Mucosa of rectum (tissue), 2 donors: Measurements from ENCODE around the gene XPNPEP1.

Experiments
- H3K27ac ChIP-seq, 2 donors: one replicate each; pipeline ENCODE4 v1.7.0; 2013; ENCODE audit warnings: inconsistent platforms in 2 of 2, low read depth in 2 of 2, low read length in 2 of 2
- H3K27me3 ChIP-seq, 2 donors: one replicate each; pipeline ENCODE4 v1.7.0; 2013; ENCODE audit warnings: low read length in 2 of 2; ENCODE audit not compliant: control insufficient read depth in 2 of 2, insufficient read depth in 2 of 2
- H3K36me3 ChIP-seq, 2 donors: one replicate each; pipeline ENCODE4 v1.7.0; 2013; ENCODE audit warnings: low read length in 2 of 2; ENCODE audit not compliant: control insufficient read depth in 2 of 2, insufficient read depth in 2 of 2
- H3K4me1 ChIP-seq, 2 donors: one replicate each; pipeline ENCODE4 v1.7.0; 2013; ENCODE audit warnings: low read length in 2 of 2, mild to moderate bottlenecking in 1 of 2; ENCODE audit not compliant: control insufficient read depth in 2 of 2, insufficient read depth in 2 of 2
- H3K4me3 ChIP-seq, 2 donors: one replicate each; pipeline ENCODE4 v1.7.0; 2013; ENCODE audit warnings: low read length in 2 of 2
- H3K9ac ChIP-seq, 2 donors: one replicate each; pipeline ENCODE4 v1.7.0; 2013; ENCODE audit warnings: low read length in 2 of 2, low read depth in 1 of 2, mild to moderate bottlenecking in 1 of 2
- H3K9me3 ChIP-seq, 2 donors: one replicate each; pipeline ENCODE4 v1.7.0; 2013; ENCODE audit warnings: low read length in 2 of 2; ENCODE audit not compliant: control insufficient read depth in 2 of 2
- donor health status: healthy.
- donor health status: Normal muscosa, but diverticular disease.

The XPNPEP1 gene

GRCh38 chr10:109934958-109935793 is 11.9 kb upstream of the XPNPEP1 start:
- H3K9me3 ChIP-seq: no peaks in the 10 kb centered on the region
- H3K4me1 ChIP-seq: no peaks in the 10 kb centered on the region
- H3K9ac ChIP-seq: no peak overlapping the region
- H3K27ac ChIP-seq: no peak overlapping the region
- no peaks in the 10 kb centered on the region for H3K36me3 ChIP-seq
- no peak overlapping the region for H3K4me3 ChIP-seq
- no peaks in the 10 kb centered on the region for H3K27me3 ChIP-seq

- Histone ChIP-seq H3K27me3 (no peaks in the 10 kb centered on the region), H3K9ac (no peak overlapping the region), H3K27ac (no peak overlapping the region), H3K36me3 (no peaks in the 10 kb centered on the region), H3K9me3 (no peaks in the 10 kb centered on the region), H3K4me1 (no peaks in the 10 kb centered on the region), H3K4me3 (no peak overlapping the region)
These were observed 10.8 kb upstream of the XPNPEP1 start for GRCh38 chr10:109933984-109934565.

- Histone ChIP-seq H3K4me3 (no peak overlapping the region), H3K27me3 (no peaks in the 10 kb centered on the region), H3K9me3 (no peaks in the 10 kb centered on the region), H3K4me1 (no peaks in the 10 kb centered on the region), H3K27ac (no peak overlapping the region), H3K9ac (no peak overlapping the region), H3K36me3 (no peaks in the 10 kb centered on the region)
These were observed 9.7 kb upstream of the XPNPEP1 start for GRCh38 chr10:109932968-109933367.

- no peaks in the 10 kb centered on the region for H3K27me3 ChIP-seq
- H3K27ac ChIP-seq: no peak overlapping the region
- no peak overlapping the region for H3K4me3 ChIP-seq
These were observed 9.1 kb upstream of the XPNPEP1 start for GRCh38 chr10:109932391-109932790.

GRCh38 chr10:109931163-109931562 is 7.9 kb upstream of the XPNPEP1 start:
- Histone ChIP-seq H3K9me3 (no peaks in the 10 kb centered on the region), H3K27ac (no peak overlapping the region), H3K27me3 (no peaks in the 10 kb centered on the region), H3K4me3 (no peak overlapping the region), H3K4me1 (no peaks in the 10 kb centered on the region), H3K36me3 (no peaks in the 10 kb centered on the region), H3K9ac (no peak overlapping the region)

More at GRCh38 chr10:109932391-109932790, 9.1 kb upstream of the XPNPEP1 start:
- no peaks in the 10 kb centered on the region for H3K36me3 ChIP-seq
- H3K9ac ChIP-seq: no peak overlapping the region
- no peaks in the 10 kb centered on the region for H3K9me3 ChIP-seq
- no peaks in the 10 kb centered on the region for H3K4me1 ChIP-seq

- Histone ChIP-seq H3K27ac (no peak overlapping the region), H3K9me3 (no peaks in the 10 kb centered on the region), H3K4me1 (no peaks in the 10 kb centered on the region), H3K4me3 (no peak overlapping the region), H3K9ac (no peak overlapping the region), H3K27me3 (no peaks in the 10 kb centered on the region), H3K36me3 (no peaks in the 10 kb centered on the region)
These were observed 6.3 kb upstream of the XPNPEP1 start for GRCh38 chr10:109929501-109930219.

- no peak overlapping the region for H3K9ac ChIP-seq
- H3K4me3 ChIP-seq: no peak overlapping the region
- H3K27me3 ChIP-seq: no peaks in the 10 kb centered on the region
- H3K9me3 ChIP-seq: no peaks in the 10 kb centered on the region
- peaks cover 3 to 4% of the 10 kb centered on the region in 2 donors for H3K4me1 ChIP-seq
- no peak overlapping the region for H3K27ac ChIP-seq
- no peaks in the 10 kb centered on the region for H3K36me3 ChIP-seq
These were observed 5.2 kb upstream of the XPNPEP1 start for GRCh38 chr10:109928475-109928891.

GRCh38 chr10:109926825-109927224 is 3.5 kb upstream of the XPNPEP1 start:
- H3K4me3 ChIP-seq: no peak overlapping the region
- H3K9me3 ChIP-seq: no peaks in the 10 kb centered on the region
- no peak overlapping the region for H3K9ac ChIP-seq
- H3K36me3 ChIP-seq: no peaks in the 10 kb centered on the region
- H3K27me3 ChIP-seq: no peaks in the 10 kb centered on the region
- peaks cover 9 to 14% of the 10 kb centered on the region in 2 donors for H3K4me1 ChIP-seq
- H3K27ac ChIP-seq: no peak overlapping the region

GRCh38 chr10:109926061-109926745 is 2.9 kb upstream of the XPNPEP1 start:
- no peak overlapping the region for H3K27ac ChIP-seq
- H3K9me3 ChIP-seq: no peaks in the 10 kb centered on the region

More at GRCh38 chr10:109926061-109926745, 2.9 kb upstream of the XPNPEP1 start:
- H3K4me1 ChIP-seq: peaks cover 13 to 18% of the 10 kb centered on the region in 2 donors
- no peak overlapping the region for H3K4me3 ChIP-seq
- no peaks in the 10 kb centered on the region for H3K36me3 ChIP-seq
- H3K27me3 ChIP-seq: no peaks in the 10 kb centered on the region
- H3K9ac ChIP-seq: no peak overlapping the region
